GM19099 (cell line): Measurements from ENCODE around the gene PRR20E.
"Not testable (repeated sequence)": the region's sequence is repeated elsewhere in the genome, so short reads cannot be mapped to it uniquely, and the experiment has no call there.

Experiments
- POLR2A ChIP-seq: IDR thresholded peaks from 3 replicates; pipeline ENCODE4 v1.6.1; 2011; ENCODE audit warnings: low read depth; ENCODE audit not compliant: insufficient read length; ENCODE audit errors: extremely low read depth

PRR20E gene

DNA sequence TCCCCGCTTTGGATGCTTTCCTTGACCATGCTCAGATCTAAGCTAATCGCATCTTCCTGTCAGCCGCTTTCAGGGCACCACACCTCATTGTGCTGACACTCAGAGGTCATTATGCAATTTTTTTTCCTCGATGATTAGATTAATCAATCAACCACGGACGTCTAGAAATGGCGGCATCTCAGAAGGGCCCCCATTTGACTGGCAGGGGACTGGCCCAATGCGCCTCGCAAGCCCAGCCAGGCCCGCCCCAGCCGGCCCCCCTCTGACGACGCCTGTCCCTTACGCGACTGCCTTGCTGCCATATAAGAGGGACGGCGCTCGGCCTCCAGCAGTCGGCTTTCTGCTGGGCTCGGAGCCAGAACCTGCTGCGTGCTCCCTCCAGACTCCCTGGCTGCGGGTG, at the start of gene PRR20E:
PRR20E (plus strand) TSS at position 301 of the 400 bp plus-strand sequence. CDS start 387 bp downstream, outside the sequence.
- not testable (repeated sequence) for TF ChIP-seq POLR2A

DNA sequence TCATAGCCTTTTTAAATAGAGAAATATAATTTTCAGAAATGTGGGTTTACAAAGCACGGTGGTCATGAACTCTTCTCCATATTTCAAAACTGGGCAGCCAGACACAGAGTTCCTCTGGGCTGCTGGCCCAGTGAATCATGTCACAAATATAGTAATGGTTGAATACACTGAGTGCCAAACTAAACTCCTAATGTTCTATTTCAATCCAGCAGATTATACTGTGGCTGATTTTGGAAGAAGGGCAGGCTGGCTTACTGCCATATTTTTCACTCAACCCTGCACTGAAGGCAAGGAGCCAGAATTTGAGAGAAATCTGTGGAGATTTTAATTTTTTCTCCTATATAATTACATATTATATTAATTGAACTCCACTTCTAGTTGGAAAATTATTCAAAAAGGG, 43.3 kb upstream of the PRR20E start:
- TF ChIP-seq POLR2A = no peak

DNA sequence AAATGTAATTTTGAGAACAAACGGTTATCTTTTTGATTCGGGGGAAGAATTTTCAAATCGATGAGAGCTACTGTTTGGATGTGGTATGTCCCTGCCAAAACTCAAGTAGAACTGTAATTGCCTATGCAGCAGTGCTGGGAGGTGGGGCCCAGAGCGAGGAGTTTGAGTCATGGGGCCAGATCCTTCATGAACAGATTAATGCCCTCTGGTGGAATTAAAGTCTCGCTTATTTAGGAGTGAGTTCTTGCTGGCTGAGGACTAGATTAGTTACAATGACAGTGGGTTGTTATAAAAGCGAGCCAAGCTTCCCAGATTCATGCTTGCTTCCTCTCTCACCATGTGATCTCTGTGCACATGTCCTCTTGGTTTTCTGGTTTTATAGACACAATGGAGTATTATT, 38.1 kb upstream of the PRR20E start:
- TF ChIP-seq POLR2A = no peak

DNA sequence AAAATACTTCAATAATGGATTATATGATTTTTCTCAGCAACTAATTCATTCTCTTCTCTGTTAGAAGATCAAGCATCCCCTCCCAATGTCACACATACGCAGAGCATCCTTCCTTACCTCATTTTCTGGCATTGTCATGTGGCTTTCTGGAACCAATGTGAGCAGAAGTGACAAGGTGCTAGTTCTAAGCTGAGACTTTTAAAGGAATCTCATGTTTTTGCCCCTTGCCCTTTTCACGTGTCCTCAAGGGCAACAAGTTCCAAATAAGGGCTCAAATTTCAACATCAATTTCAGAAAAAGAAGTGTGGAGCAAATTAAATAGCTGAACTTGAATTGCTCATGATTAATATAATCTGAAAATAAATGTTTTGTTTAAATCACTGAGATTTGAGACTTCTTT, 30.9 kb upstream of the PRR20E start:
- no peak for TF ChIP-seq POLR2A

DNA sequence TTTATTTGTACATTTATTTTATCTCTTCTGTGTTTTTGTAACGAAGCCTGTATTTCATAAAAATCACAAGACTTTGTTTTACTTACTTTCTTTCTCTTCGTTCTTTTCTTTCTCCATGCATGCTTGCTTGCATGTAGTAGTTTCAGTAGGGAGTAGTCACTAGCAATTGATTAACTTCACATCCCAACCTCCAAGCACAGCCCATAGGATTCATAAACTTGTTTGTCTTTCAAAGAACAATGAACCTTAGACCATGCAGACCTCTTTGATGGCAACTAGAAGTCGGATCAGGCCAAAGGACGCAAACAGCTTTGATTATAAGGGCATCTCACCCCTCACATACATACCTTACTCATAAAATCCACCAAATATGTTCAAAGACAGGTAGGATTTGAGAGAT, 29.4 kb upstream of the PRR20E start:
- TF ChIP-seq POLR2A = no peak

DNA sequence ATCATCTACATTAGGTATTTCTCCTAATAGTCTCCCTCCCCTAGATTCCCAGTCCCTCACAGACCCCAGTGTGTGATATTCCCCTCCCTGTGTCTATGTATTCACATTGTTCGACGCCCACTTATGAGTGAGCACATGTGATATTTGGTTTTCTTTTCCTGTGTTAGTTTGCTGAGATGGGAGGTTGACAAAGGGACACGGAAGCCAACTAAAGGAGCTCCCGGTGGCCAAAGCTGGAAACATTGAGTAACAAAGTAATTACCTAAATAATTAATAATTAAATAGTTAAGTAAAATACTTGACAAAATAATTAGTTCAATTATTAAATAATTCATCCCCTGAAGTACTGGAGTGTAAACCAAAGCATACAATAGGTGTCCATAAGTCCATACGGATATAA, 28.0 kb upstream of the PRR20E start:
- TF ChIP-seq POLR2A = no peak

DNA sequence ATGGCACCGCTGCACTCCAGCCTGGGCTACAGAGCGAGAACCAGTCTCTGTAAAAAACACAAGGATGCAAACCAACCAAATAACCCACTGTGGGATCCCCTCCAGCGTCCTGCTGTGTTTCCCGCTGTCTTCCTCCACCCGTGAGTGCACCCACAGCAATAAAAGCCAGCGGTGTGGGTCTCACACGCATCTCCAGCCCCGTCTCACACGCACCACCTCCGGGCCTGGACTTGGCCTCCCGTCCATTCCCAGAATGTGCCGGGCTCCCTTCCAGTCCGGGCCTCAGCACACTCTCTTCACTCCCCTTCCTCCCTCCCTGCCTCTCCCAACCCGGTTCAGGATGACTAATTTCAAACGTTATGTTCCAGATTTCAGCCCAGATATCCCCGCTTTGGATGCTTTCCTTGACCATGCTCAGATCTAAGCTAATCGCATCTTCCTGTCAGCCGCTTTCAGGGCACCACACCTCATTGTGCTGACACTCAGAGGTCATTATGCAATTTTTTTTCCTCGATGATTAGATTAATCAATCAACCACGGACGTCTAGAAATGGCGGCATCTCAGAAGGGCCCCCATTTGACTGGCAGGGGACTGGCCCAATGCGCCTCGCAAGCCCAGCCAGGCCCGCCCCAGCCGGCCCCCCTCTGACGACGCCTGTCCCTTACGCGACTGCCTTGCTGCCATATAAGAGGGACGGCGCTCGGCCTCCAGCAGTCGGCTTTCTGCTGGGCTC, 26.6 kb upstream of the PRR20E start, which contains the start of gene PRR20A:
PRR20A (plus strand) TSS at position 684 of the 734 bp plus-strand sequence. CDS start 387 bp downstream, outside the sequence.
- TF ChIP-seq POLR2A = not testable (repeated sequence)

DNA sequence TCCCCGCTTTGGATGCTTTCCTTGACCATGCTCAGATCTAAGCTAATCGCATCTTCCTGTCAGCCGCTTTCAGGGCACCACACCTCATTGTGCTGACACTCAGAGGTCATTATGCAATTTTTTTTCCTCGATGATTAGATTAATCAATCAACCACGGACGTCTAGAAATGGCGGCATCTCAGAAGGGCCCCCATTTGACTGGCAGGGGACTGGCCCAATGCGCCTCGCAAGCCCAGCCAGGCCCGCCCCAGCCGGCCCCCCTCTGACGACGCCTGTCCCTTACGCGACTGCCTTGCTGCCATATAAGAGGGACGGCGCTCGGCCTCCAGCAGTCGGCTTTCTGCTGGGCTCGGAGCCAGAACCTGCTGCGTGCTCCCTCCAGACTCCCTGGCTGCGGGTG, 19.8 kb upstream of the PRR20E start, which contains the start of gene PRR20B:
PRR20B (plus strand) TSS at position 301 of the 400 bp plus-strand sequence. CDS start 387 bp downstream, outside the sequence.
- not testable (repeated sequence) for TF ChIP-seq POLR2A

DNA sequence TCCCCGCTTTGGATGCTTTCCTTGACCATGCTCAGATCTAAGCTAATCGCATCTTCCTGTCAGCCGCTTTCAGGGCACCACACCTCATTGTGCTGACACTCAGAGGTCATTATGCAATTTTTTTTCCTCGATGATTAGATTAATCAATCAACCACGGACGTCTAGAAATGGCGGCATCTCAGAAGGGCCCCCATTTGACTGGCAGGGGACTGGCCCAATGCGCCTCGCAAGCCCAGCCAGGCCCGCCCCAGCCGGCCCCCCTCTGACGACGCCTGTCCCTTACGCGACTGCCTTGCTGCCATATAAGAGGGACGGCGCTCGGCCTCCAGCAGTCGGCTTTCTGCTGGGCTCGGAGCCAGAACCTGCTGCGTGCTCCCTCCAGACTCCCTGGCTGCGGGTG, 13.2 kb upstream of the PRR20E start, which contains the start of gene PRR20C:
PRR20C (plus strand) TSS at position 301 of the 400 bp plus-strand sequence. CDS start 387 bp downstream, outside the sequence.
- TF ChIP-seq POLR2A = not testable (repeated sequence)

DNA sequence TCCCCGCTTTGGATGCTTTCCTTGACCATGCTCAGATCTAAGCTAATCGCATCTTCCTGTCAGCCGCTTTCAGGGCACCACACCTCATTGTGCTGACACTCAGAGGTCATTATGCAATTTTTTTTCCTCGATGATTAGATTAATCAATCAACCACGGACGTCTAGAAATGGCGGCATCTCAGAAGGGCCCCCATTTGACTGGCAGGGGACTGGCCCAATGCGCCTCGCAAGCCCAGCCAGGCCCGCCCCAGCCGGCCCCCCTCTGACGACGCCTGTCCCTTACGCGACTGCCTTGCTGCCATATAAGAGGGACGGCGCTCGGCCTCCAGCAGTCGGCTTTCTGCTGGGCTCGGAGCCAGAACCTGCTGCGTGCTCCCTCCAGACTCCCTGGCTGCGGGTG, 6.7 kb upstream of the PRR20E start, which contains the start of gene PRR20D:
PRR20D (plus strand) TSS at position 301 of the 400 bp plus-strand sequence. CDS start 387 bp downstream, outside the sequence.
- not testable (repeated sequence) for TF ChIP-seq POLR2A

DNA sequence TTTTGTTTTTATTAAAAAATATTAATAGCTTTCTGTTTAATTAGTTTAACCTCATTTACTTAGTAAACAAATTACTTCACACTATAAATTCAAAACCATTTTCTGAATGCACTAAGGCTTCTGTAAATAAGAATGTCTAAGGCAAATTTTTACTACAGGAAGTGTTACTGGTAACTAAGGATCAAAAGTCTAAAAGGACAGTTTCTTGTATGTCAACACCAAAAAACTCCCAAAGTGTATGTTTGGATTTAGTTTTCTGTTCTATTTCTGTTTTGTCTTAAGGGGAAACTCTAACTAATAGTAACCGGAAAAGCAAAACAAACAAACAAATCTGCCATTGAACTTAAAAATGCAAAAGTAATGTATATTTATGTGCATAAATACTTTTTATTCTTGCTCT, 24.7 kb downstream of the PRR20E start:
- TF ChIP-seq POLR2A = no peak

DNA sequence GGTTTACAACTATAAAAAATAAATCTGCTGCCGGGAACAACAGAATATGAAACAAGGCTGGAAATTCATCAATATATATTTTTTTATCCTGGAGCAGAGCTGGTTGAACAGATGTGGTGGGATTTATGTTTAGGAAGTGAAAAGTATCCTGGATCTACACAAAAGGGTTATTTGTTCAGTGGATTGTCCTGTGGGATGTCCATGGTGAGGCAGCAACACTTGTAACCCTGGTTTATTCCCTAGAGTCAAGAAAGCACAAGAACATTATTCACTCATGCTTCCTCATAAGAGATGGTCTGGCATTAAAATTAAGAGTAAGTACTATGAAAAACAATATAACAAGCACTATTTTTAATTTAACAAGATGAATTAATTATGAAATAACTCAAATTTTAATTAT, 46.0 kb downstream of the PRR20E start:
- no peak for TF ChIP-seq POLR2A
